Omental fat pad (tissue), 4 donors: ENCODE measurements around the gene CPNE5. TPM values are rescaled to one million over a fixed set of nuclear protein-coding genes. Genes with fewer than 3 reads are reported as not detected.

ENCODE experiments used
- ATAC-seq: fragments of 150-250 bp; one replicate; pipeline ENCODE4 v1.9.1; 2016; ENCODE audit warnings: mild to moderate bottlenecking, moderate library complexity; ENCODE audit not compliant: low FRiP score
- DNase-seq: peaks from one replicate; pipeline ENCODE4 v3.0.0-alpha.2; 2019; ENCODE audit warnings: low spot score
- CTCF ChIP-seq, 3 donors: fragments of 450-650 bp; IDR thresholded peaks; one replicate each; pipeline ENCODE4 v1.5.1; 2016 to 2017; ENCODE audit warnings: antibody characterized with exemption in 3 of 3, mild to moderate bottlenecking in 3 of 3, moderate library complexity in 2 of 3
- total RNA-seq, 4 donors: library from RNA; depleted of rRNA; stranded (reverse); fragments of >200 nt; gene quantifications; one replicate each; pipeline ENCODE4 v1.1.0, GENCODE V29; 2016

The CPNE5 gene
- total RNA-seq, 4 donors from 2014 or later = 0.47 to 20.3 (median 7.6) TPM

DNA sequence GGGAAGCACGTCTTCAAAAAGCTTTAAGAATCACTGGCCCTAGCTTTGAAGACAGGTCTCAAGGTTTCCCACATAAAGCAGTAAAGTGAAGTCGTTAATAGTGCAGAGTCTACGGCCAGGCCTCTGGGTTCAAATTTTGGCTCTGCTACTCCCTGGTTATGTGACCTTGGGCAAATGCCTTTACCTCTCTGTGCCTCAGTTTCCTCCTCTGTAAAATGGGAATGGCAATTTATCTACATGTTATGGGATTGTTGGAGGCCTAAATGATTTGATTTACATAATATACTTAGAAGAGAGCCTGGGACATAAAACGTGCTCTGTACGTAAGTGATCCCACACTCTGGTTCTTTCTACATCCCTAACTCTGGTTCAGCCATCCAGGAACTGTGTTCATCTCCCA, 32.1 kb downstream of the CPNE5 start:
- ATAC-seq (no peak), DNase-seq (no peak)
- TF ChIP-seq CTCF (IDR thresholded peaks at IDR 0.05) = no peak

DNA sequence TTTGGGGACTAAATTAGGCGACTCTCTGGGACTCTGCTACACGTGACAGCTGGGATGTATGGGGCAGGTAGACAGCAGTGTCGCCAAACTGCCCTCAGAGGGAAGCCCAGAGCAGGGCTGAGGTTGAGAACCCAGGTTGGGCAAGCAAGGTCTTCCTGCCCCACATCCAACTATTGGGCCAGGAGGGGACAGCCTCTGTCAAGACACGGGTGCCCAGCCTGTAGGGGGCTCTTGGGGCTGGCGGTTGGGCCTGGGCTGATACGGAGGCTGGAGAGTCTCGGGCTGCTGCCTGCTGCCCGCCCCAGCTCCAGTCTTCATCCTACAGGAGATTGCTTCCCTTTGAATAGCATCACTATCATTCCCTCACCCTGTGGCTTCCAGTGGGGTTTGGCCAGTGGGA, 33.3 kb downstream of the CPNE5 start:
- no peak for ATAC-seq
- TF ChIP-seq CTCF (IDR thresholded peaks at IDR 0.05) = no peak

DNA sequence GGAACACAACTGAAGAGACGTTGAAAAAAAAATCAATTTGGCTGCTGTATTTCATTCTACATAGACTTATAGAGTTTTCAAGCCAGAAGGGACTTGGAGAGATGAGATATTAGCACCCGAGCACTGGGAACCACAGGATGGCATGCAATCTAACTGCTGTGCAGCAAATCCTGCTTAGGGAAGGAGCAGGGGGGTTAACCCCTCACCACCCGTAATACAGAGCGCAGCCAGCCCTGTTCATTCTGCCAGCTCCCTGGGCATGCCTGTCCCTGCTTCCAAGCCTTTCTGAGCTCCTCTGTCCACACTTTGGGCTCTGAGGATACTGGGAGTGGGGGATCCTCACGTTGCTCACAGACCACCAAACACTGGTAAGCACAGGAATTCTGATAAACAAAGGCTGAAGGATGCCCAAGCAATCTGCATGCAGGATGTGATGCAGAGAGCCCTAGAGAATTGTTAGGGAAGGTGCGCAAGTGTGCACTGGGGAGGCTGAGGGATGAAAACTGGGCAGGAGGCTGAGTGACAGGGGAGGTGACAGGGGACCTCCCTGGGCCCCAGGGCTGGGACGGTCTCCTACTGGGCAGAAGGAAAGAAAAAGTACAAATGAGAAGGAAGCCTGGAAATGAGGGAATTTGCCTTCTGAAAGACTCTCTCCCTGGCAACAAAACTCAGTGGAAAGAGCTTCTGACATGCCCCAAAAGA, 34.0 kb downstream of the CPNE5 start:
- no peak for TF ChIP-seq CTCF (IDR thresholded peaks at IDR 0.05)
- ATAC-seq (no peak), DNase-seq (no peak)

More for the DNA sequence above, 33.3 kb downstream of the CPNE5 start:
- no peak for DNase-seq

- no peak for ATAC-seq
Measured at GRCh38 chr6:36804563-36804962, 34.7 kb downstream of the CPNE5 start.

GRCh38 chr6:36803908-36804307, 35.3 kb downstream of the CPNE5 start:
- no peak for DNase-seq
- no peak for TF ChIP-seq CTCF (IDR thresholded peaks at IDR 0.05)
- ATAC-seq = no peak

More at GRCh38 chr6:36804563-36804962, 34.7 kb downstream of the CPNE5 start:
- DNase-seq = no peak
- TF ChIP-seq CTCF (IDR thresholded peaks at IDR 0.05) = no peak

GRCh38 chr6:36803482-36803881, 35.8 kb downstream of the CPNE5 start:
- no peak for TF ChIP-seq CTCF (IDR thresholded peaks at IDR 0.05)
- ATAC-seq = no peak
- DNase-seq = no peak
